Effector CD8-positive, alpha-beta T cell (primary cell): Measurements from ENCODE around the gene METTL5.
A peak's percentile ranks its signal among the peaks of the same experiment; 100 is the strongest.

Experiments
- DNase-seq: peaks from one replicate; lab custom pipeline; 2025; lab: John Stamatoyannopoulos, UW

The METTL5 gene

GRCh38 chr2:169781249-169782013 lies 43.3 kb downstream of the METTL5 start:
- DNase-seq: no peak

GRCh38 chr2:169778446-169778845 lies 46.3 kb downstream of the METTL5 start:
- DNase-seq: no peak

GRCh38 chr2:169776252-169776761 lies 48.4 kb downstream of the METTL5 start:
- DNase-seq: no peak

DNA sequence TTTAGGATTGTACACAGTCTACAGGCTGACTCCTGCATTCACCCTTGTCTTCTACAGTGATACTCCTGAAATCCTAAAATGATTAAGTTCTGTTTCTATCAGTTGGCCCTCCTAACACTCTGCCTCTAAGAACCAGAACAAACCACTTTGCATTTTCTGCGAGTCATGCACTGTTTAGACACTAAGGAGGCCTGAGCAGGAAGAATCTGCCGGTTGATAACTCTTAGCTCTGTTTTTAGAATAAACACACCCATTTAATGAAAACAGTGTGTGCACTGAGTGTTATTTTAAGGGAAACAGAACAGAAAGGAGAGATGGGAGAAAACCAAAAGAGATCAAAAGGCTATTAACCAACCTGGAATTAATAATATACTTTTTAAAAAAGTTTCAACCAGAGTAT lies 48.9 kb downstream of the METTL5 start:
- no peak for DNase-seq

DNA sequence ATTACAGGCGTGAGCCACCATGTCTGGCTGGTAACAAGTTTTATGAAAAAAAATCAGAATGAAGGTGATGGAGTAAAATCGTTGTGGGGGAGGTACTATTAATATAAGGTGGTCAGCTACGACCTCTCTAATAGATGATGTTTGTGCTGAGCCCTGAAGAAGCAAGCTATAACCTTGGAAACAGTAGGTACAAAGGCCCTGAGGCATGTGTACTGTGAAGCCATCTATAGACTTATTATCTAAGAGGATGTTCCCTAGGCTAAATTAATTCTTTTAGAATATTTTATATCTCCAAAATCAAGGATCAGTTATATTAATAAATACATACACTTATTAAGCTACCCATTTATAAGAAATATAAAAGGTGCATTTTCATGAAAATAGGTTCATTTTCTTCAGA lies 49.4 kb downstream of the METTL5 start:
- DNase-seq: no peak

DNA sequence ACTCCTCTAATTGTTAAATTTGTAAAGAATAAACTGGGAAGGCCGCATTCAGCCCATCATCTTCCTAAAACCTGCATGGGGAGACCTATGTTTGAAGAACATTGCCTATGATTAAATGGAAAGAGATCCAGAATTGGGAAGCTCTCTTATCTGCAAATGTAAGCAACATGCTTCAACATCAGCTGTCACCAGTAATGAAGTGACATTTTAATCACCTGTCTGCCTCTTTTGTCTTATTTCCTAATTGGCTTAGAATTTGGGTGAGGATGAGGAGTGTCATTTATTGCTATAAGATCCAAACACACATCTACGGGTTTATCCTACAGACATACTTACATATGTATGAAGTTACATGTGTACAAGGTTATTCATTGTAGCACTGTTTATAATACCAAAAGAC lies 52.1 kb downstream of the METTL5 start:
- DNase-seq: no peak

DNA sequence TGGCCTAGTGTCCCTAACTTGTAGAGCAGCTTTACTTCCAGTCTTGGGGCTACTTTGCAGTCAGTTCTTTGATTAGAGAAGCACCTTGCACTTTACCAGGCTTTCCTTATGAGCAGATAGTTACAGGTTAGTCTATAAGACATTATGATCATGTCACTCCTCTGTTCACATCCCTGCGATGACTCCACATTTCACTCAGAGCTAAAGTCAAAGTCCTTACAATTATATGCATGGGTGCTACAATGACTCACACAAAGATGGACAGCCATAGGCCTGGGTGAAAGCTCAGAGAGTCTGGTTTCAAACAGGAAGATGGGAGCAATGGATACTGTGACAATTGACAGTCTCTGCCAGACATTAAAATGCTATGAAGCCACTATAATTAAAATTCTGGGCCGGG lies 53.1 kb downstream of the METTL5 start:
- no peak for DNase-seq

- no peak for DNase-seq
These were observed 53.7 kb downstream of the METTL5 start for GRCh38 chr2:169771021-169771420.

DNA sequence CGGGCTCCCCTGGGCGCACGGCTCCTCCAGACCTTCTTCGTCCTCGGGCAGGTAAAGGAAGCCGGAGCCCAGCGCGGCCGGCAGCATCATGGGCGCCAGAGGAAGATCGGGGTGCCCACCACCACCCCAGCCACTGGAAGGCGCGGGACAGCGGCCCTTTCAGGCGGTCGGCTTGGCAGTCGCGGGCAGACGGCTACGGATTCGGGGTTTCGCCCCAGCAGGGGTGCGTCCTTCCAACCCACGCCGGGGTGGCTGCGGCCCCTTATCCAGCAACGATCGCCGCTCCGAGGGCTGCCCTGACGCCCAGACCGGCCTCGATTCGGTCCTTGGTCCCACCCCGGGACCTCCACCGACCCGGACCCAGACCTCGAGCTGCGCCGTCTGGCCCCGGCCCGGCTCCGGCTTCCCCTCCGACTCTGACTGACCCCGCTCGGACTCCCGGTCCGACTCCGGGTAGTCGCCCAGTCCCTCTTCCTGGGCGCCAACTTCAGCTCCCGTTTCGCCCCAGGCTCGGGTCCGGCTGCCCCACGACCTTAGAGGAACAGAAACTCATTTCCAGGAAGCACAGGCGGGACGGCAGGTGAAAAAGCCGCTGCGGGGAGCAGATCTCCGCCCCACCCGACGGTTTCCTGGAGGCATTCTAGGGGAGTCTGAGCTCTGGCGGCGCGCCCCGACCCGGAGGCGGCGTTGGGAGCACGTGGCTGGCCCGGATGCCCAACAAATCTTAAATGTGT lies 56.3 kb downstream of the METTL5 start:
- peak; percentile 6 for DNase-seq

GRCh38 chr2:169767243-169767888 lies 57.3 kb downstream of the METTL5 start:
- peak; percentile 13 for DNase-seq

DNA sequence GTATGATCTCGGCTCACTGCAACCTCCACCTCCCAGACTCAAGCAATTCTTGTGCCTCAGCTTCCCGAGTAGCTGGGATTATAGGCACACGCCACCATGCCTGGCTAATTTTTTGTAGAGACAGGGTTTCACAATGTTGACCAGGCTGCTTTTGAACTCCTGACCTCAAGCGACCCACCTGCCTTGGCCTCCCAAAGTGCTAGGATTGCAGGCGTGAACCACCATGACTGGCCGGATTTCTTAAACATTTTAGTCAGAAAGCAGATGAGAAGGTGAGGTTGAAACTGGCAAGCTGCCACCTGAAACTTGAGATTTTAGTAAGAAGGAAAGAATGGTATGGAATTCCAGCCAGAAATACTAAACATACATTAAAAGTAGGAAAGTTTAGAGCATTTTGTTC lies 59.2 kb downstream of the METTL5 start:
- no peak for DNase-seq

- no peak for DNase-seq
These were observed 62.8 kb downstream of the METTL5 start for GRCh38 chr2:169761970-169762292.
